SJSA1 (cell line): ENCODE data around the gene SPIRE2. TPM values are rescaled to one million over a fixed set of nuclear protein-coding genes. Genes with fewer than 3 reads are reported as not detected.
"Not testable (repeated sequence)": the region's sequence is repeated elsewhere in the genome, so short reads cannot be mapped to it uniquely, and the experiment has no call there.

Experiments
- DNase-seq, 2 experiments: peaks; one replicate each; pipeline ENCODE4 v3.0.0-alpha.2; 2015 to 2020; ENCODE audit warnings: low spot score in 2 of 2, low read depth in 1 of 2
- H3K27ac ChIP-seq: fragments of 250-450 bp; sonication (Bioruptor Pico); 2 replicates; pipeline ENCODE4 v1.5.1; 2020; ENCODE audit warnings: mild to moderate bottlenecking, moderate library complexity
- H3K27me3 ChIP-seq: fragments of 250-450 bp; sonication (Bioruptor Pico); replicated peaks from 2 replicates; pipeline ENCODE4 v1.5.1; 2020; ENCODE audit warnings: mild to moderate bottlenecking, moderate library complexity
- H3K36me3 ChIP-seq: fragments of 250-450 bp; sonication (Bioruptor Pico); 2 replicates; pipeline ENCODE4 v1.5.1; 2020; ENCODE audit warnings: mild to moderate bottlenecking
- H3K4me1 ChIP-seq: fragments of 250-450 bp; sonication (Bioruptor Pico); replicated peaks from 2 replicates; pipeline ENCODE4 v1.6.1; 2021; ENCODE audit warnings: mild to moderate bottlenecking
- H3K4me3 ChIP-seq: fragments of 250-450 bp; sonication (Bioruptor Pico); 2 replicates; pipeline ENCODE4 v1.5.1; 2020; ENCODE audit warnings: mild to moderate bottlenecking
- H3K9me3 ChIP-seq: fragments of 250-450 bp; sonication (Bioruptor Pico); replicated peaks from 2 replicates; pipeline ENCODE4 v1.5.1; 2020; ENCODE audit warnings: mild to moderate bottlenecking
- total RNA-seq: library from RNA; depleted of rRNA; stranded (reverse); fragments of >200 nt; shearing (Covaris generic); gene quantifications from 2 replicates; pipeline ENCODE4 v1.2.3, GENCODE V29; 2014

The SPIRE2 gene
- total RNA-seq, 1 experiment from 2014 or later: 2.7 TPM

DNA sequence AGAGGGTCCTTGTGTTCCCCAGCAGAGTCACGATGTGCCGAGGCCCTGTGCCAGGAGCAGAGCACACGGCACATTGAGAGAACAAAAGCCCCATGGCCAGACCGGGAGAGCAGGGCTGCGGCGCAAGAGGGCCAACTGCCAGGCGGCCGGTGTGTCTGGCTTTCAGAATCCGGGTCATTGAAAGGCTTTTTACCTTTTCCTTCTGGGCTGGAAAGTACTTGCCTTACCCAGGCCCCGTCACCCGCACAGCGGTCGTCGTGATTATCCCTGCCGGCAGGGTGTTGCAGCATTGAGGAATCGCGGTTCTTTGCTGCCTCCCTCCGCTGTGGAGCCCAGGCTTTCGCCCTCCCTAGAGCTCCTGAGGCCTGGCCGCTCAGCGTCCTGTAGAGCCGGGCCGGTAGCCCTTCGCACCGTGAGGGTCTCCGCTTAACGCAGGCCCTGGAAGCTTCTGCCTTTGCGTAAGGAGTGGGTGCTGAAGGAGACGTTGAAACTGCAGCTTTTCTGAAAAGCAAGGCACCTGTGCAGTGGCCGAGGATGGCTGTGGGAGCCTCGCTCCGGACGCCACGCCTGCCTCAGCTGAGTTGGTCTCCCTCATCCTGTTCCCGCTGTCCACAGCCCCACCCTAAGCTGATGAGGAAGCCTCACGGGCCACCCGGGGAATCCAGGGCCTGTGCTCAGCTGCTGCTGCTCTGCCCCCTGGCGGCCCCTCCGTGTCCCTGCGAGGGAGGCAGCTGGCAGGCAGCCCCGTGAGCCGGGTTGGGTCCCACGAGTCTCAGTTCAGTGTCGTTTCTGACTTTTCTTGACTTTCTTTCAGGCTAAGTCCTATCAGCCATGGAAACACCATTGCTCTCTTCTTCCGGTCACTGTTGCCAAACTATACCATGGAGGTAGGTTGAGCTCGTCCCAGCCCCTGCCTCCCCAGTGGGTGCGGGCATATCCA lies 81.8 kb downstream of the SPIRE2 start:
- H3K27me3 ChIP-seq: no peaks in the 10 kb centered on the region
- H3K27ac ChIP-seq: no peak overlapping the region
- peaks cover 5% of the 10 kb centered on the region for H3K4me1 ChIP-seq
- no peaks in the 10 kb centered on the region for H3K9me3 ChIP-seq
- peak; percentile 64 to 86 for DNase-seq
- peaks cover 59% of the 10 kb centered on the region for H3K36me3 ChIP-seq
- H3K4me3 ChIP-seq: no peak overlapping the region

DNA sequence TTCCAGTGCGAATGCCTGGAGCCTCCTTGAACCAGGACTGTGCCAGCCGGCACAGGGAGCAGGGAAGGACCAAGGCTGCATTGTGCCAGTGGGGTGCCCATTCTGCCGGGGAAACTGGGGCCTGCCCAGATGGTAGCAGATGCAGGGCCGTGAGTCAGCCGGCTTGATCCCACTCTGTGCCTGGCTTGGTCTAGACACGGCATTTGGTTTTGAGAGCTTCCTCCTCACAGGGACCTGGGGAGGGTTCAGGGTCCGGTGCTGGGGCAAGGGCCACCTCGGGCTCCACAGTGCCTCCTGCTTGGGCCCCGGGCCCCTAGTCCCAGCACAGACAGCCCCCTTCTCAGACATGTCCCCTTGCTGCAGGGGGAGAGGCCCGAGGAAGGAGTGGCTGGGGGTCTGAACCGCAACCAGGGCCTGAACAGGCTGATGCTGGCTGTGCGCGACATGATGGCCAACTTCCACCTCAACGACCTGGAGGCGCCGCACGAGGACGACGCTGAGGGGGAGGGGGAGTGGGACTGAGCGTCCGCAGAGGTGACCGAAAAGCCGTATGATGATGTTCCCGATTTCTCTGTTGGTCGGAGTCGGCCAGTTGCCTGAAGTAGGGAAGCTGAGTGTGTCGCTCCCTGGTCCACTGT lies 82.6 kb downstream of the SPIRE2 start:
- Histone ChIP-seq H3K9me3 (no peaks in the 10 kb centered on the region), H3K27me3 (no peaks in the 10 kb centered on the region), H3K36me3 (peaks cover 51% of the 10 kb centered on the region), H3K4me1 (peaks cover 5% of the 10 kb centered on the region), H3K4me3 (no peak overlapping the region), H3K27ac (no peak overlapping the region)
- DNase-seq: no peak

DNA sequence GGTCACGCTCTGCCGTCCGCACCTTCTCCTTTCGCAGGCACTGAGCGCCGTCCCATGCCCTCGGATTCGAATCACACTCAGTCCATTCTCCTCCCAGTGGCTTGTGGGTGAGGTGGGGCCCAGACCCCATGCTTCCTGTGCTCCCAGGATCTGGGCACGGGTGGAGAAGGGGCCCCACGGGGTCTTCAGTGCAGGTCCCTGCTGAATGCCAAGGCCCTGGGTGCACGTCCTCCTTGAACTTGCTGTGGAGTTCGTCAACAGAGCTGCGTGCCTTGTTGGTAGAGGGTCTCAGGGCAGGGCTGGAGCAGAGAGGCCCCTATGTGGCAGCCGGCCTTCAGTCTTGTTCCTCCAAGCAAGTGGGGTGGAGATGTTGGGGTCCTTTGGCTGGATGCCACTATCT lies 83.1 kb downstream of the SPIRE2 start:
- H3K36me3 ChIP-seq: peaks cover 46% of the 10 kb centered on the region
- H3K27me3 ChIP-seq: no peaks in the 10 kb centered on the region
- DNase-seq: no peak
- no peak overlapping the region for H3K4me3 ChIP-seq
- peaks cover 5% of the 10 kb centered on the region for H3K4me1 ChIP-seq
- H3K9me3 ChIP-seq: no peaks in the 10 kb centered on the region
- H3K27ac ChIP-seq: no peak overlapping the region

DNA sequence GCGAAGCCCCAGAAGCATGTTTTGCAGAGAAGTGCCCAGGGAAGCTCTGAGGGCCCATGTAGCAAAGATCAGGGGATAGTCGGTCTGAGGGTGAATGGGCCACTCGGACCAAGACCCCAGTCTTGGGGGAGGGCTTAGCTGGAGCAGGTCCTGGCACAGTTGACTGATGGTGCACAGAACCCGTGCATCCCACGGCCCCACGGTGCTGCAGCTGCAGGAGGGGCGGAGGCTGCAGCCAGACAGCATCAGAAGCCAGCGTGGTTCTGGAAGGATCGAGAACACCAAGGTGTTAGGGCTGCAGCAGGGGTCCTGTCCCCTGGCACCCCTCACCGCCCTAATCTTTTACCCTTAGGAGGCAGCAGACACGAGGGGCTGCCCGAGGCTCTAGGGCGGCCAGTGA lies 83.9 kb downstream of the SPIRE2 start:
- no peak overlapping the region for H3K27ac ChIP-seq
- H3K4me1 ChIP-seq: peaks cover 6% of the 10 kb centered on the region
- peaks cover 39% of the 10 kb centered on the region for H3K36me3 ChIP-seq
- H3K9me3 ChIP-seq: no peaks in the 10 kb centered on the region
- no peak overlapping the region for H3K4me3 ChIP-seq
- no peaks in the 10 kb centered on the region for H3K27me3 ChIP-seq
- no peak for DNase-seq

DNA sequence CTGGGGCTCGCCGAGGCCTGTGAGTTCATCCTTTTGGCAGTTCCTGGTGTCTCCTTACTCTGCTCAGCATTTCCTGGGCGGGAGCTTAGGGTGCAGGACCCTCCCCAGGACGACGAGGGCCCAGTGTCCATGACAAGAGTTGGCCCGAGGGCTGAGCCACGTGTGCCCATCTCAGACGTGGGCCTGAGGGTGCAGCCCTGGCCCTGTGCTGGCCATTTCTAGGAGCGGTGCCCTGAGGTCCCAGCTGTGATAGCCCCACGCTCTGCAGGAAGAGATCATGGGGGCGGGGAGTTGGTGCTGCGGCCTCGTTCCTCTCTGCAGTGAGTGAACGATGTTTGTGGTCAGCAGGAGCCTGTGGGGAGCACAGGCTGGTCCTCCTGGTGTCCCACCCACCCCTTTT lies 84.4 kb downstream of the SPIRE2 start:
- Histone ChIP-seq H3K27me3 (no peaks in the 10 kb centered on the region), H3K4me3 (no peak overlapping the region), H3K27ac (no peak overlapping the region), H3K36me3 (peaks cover 39% of the 10 kb centered on the region), H3K9me3 (no peaks in the 10 kb centered on the region), H3K4me1 (peaks cover 11% of the 10 kb centered on the region)
- DNase-seq: no peak

DNA sequence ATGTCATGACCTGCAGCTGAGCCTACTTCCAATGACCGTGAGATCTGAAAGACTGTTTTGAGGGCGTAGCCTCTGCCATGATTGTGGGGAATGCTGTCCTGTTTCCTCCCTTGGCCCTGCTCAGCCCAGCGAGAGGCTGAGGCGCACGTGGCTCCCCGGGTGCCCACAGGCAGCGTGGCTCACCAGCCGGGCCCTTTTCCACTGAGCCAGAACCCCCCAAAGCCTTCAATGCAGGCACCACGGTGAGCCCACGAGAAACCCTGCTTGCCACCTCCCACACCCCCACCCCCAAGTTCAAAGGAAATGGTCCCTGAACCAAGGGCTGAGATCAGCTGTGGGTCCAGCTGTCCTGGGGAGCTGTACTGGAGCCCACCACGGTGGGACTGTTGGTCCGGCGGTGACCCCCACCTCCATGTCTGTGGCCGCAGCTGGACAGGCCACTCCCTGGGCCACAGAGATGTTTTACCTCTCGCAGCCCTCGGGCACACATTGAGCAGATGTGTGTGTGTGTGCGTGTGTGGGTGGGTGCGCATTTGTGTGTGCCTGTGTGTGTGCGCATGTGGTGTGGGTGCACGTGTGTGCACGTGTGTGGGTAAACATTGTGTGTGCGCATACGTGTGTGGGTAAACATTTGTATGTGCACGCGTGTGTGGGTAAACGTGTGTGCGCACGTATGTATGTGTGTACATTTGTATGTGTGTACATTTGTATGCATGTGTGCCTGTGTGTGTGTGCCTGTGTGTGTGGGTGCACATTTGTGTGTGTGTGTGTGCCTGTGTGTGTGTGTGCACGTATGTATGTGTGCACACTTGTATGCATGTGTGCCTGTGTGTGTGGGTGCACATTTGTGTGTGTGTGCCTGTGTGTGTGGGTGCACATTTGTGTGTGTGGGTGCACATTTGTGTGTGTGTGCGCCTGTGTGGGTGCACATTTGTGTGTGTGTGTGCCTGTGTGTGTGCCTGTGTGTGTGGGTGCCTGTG lies 85.4 kb downstream of the SPIRE2 start:
- Histone ChIP-seq H3K4me3 (no peak overlapping the region), H3K36me3 (peaks cover 38% of the 10 kb centered on the region), H3K27me3 (no peaks in the 10 kb centered on the region), H3K27ac (no peak overlapping the region), H3K9me3 (no peaks in the 10 kb centered on the region), H3K4me1 (peaks cover 21% of the 10 kb centered on the region)
- no peak for DNase-seq

DNA sequence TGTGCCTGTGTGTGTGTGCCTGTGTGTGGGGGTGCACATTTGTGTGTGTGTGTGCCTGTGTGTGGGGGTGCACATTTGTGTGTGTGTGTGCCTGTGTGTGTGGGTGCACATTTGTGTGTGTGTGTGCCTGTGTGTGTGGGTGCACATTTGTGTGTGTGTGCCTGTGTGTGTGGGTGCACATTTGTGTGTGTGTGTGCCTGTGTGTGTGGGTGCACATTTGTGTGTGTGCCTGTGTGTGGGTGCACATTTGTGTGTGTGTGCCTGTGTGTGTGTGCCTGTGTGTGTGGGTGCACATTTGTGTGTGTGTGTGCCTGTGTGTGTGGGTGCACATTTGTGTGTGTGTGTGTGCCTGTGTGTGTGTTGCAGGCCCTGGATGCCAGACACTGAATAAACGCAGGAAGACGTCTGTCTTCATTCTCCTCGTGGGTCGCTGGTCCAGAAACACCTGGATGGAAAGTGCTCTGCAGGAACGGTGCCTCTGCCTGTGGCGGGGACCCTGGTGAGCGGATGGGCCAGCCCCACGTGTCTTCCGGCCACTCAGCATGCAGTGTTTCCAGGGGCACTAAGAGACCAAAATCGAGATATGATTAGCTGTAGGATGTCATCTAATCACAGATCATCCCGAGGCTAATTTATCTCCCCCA lies 86.5 kb downstream of the SPIRE2 start:
- Histone ChIP-seq H3K4me1 (peaks cover 32% of the 10 kb centered on the region), H3K36me3 (peaks cover 28% of the 10 kb centered on the region)
- not testable (repeated sequence) for H3K27ac ChIP-seq, H3K4me3 ChIP-seq, DNase-seq, H3K27me3 ChIP-seq, H3K9me3 ChIP-seq

DNA sequence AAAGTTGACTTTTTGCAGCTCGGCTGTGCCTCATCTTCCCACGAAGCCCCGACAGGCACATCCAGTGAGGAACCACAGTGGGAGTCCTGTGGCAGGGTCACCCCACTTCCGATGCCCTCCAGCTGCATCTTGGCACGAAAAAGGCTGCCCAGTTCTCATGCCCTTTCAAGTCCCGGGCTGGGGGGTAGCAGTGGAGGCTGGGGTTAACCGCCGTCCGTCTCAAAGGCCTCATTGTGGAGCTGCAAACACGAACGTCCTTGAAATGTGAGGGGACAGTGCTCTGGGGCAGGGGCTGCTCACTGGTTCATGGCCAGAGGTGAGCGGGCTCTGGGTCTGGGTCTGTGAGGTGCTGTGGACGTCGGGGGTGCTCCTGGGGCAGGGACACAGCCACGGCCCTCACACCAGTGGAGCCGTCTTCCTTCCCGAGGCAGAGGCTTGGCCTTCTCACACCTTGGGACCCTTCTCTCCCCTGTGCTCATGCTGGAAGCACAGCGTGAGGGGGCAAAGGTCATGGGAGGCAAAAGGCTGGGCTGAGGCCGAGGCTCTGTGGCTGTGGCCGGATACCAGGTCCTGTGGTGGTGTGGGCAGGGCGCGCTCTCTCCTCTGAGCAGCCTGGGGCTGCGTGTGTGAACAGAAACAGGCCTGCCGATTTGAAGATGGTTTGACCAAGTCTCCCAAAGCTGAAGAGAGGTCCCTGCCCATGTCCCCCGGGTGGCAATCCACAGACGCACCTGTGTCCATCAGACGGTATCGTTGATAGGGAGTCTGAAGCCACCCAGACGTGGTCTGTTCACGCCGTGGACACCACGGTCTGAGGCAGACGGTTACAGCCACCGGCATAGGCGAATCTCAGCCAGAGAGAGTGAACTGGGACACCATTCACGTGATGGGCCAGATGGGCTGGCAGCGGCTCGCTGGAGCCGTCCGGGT lies 87.3 kb downstream of the SPIRE2 start:
- H3K27ac ChIP-seq: no peak overlapping the region
- no peak for DNase-seq
- peaks cover 19% of the 10 kb centered on the region for H3K36me3 ChIP-seq
- H3K9me3 ChIP-seq: no peaks in the 10 kb centered on the region
- H3K4me1 ChIP-seq: peaks cover 35% of the 10 kb centered on the region
- no peaks in the 10 kb centered on the region for H3K27me3 ChIP-seq
- H3K4me3 ChIP-seq: no peak overlapping the region

DNA sequence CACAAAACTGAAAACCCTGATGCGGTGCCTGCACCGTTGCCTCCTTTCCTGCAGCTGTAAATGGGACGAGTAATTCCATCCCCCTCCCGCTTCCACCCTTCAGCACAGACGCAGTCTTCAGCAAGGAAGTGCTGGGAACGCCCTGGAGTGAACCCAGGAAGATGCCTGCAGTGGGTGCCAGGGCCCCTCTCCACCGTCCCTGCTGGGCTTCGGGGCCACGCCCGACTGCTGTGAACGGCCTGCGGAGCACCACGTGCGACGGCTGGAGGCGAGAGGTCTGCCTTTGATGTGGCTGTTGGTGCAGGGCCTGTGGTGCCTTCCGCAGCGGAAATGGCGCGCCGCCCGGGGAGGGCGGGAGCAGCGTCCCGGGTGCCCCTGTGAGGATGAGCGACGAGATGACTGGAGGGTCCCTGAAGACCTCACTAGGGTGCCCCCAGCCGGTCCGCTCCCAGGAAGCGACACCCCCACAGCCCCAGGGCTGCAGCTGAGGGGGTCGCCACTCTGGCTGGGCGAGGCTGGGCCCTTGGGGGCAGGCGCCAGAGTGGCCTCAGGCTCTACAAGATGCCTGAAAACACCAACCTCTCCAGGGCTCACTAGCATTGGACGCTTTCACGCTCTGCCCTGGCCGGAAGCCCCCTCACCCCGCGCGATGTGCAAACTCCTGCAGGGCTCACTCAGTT lies 89.6 kb downstream of the SPIRE2 start:
- 0 out of 2 replicates have a peak, but pooled peaks cover under 1% of the 10 kb centered on the region for H3K9me3 ChIP-seq
- H3K27me3 ChIP-seq: no peaks in the 10 kb centered on the region
- H3K27ac ChIP-seq: peak overlapping the region; percentile 56
- peak overlapping the region; percentile 30 for H3K4me3 ChIP-seq
- peak; percentile 96 to 97 for DNase-seq
- peaks cover 56% of the 10 kb centered on the region for H3K4me1 ChIP-seq
- peaks cover 3% of the 10 kb centered on the region; the same call in 1 of the 2 replicates for H3K36me3 ChIP-seq

DNA sequence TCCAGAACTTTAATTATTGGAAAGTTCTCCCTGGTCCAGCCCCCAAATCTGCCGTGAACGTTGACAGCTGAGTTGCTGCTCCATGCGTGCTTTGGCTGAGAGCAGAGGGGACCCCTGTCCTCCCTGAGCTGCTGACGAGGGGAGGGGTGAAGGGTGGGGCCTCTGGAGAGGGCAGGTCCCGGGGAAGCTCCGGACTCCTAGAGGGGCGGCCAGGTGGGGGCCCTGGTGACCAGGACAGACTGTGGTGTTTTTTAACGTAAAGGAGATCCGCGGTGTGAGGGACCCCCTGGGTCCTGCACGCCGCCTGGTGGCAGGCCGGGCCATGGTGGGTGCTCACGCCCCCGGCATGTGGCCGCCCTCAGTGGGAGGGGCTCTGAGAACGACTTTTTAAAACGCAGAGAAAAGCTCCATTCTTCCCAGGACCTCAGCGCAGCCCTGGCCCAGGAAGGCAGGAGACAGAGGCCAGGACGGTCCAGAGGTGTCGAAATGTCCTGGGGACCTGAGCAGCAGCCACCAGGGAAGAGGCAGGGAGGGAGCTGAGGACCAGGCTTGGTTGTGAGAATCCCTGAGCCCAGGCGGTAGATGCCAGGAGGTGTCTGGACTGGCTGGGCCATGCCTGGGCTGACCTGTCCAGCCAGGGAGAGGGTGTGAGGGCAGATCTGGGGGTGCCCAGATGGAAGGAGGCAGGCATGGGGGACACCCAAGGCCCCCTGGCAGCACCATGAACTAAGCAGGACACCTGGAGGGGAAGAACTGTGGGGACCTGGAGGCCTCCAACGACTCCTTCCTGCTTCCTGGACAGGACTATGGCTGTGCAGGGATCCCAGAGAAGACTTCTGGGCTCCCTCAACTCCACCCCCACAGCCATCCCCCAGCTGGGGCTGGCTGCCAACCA lies 90.4 kb downstream of the SPIRE2 start, which contains the start of gene MC1R:
Gene MC1R, plus strand, starts transcription at position 410 of the 895 bp plus-strand sequence. Its CDS starts 397 bp downstream, at position 807.
- peak in 1 of 2 experiments; percentile 80 for DNase-seq
- Histone ChIP-seq H3K4me1 (peaks cover 63% of the 10 kb centered on the region), H3K4me3 (peak within 1 kb of the TSS; percentile 30), H3K36me3 (peaks cover 7% of the 10 kb centered on the region; the same call in 1 of the 2 replicates), H3K27ac (peak within 1 kb of the TSS; percentile 56), H3K9me3 (peaks cover 6% of the 10 kb centered on the region; the same call in 1 of the 2 replicates), H3K27me3 (no peaks in the 10 kb centered on the region)
